Activated B cell treated with CpG ODN at 0.5 μM for 24 hours (primary cell): ENCODE results near the gene STX16. TPM values are rescaled to one million over a fixed set of nuclear protein-coding genes. Genes with fewer than 3 reads are reported as not detected.

ENCODE experiments used
- ATAC-seq: fragments of 200-7000 bp; cut with Tn5 transposase; one replicate; pipeline ENCODE4 v1.10.0; 2021; ENCODE audit warnings: low read depth, mild to moderate bottlenecking, moderate library complexity
- CTCF ChIA-PET: fragments of 350-600 bp; sonication (Branson Sonifier 250); formaldehyde crosslinking; loops from one replicate; lab custom pipeline; 2021; ENCODE audit warnings: antibody characterized with exemption; lab: Charles Lee
- POLR2A ChIA-PET: fragments of 350-600 bp; sonication (Branson Sonifier 250); formaldehyde crosslinking; loops from one replicate; lab custom pipeline; 2021; ENCODE audit warnings: antibody characterized with exemption; lab: Charles Lee
- DNase-seq: peaks from one replicate; pipeline ENCODE4 v3.0.0; 2022
- H3K27ac Mint-ChIP-seq: one replicate; pipeline ENCODE4 v1.8.0; 2020; ENCODE audit warnings: mixed read lengths
- H3K27me3 Mint-ChIP-seq: one replicate; pipeline ENCODE4 v1.8.0; 2021; ENCODE audit warnings: mixed read lengths
- H3K36me3 Mint-ChIP-seq: one replicate; pipeline ENCODE4 v1.8.0; 2021; ENCODE audit warnings: low read depth, mixed read lengths
- H3K4me1 Mint-ChIP-seq: one replicate; pipeline ENCODE4 v1.8.0; 2021; ENCODE audit warnings: mixed read lengths
- H3K4me3 Mint-ChIP-seq: one replicate; pipeline ENCODE4 v1.8.0; 2020; ENCODE audit warnings: mild to moderate bottlenecking, mixed read lengths
- H3K9me3 Mint-ChIP-seq: one replicate; pipeline ENCODE4 v1.8.0; 2020; ENCODE audit warnings: mixed read lengths
- CTCF ChIP-seq: fragments of 200-600 bp; IDR thresholded peaks from one replicate; pipeline ENCODE4 v1.8.0; 2022; ENCODE audit warnings: antibody characterized with exemption, mild to moderate bottlenecking
- intact Hi-C: fragments of 100-400 bp; cut with micrococcal nuclease; formaldehyde crosslinking; loops from one replicate; pipeline ENCODE4 v1.15.1; 2024
- total RNA-seq: library from RNA; stranded (reverse); gene quantifications from 2 replicates; pipeline ENCODE4 v1.2.3, GENCODE V29; 2022

The STX16 gene
- total RNA-seq, 1 donor from 2014 or later, result 77.4 TPM

GRCh38 chr20:58629215-58629580, 21.9 kb upstream of the STX16 start:
- no peak for TF ChIP-seq CTCF
- Mint-ChIP-seq H3K4me1 (peaks cover 5% of the 10 kb centered on the region), H3K36me3 (no peaks in the 10 kb centered on the region), H3K9me3 (no peaks in the 10 kb centered on the region), H3K27me3 (peaks cover 3% of the 10 kb centered on the region), H3K4me3 (no peak overlapping the region), H3K27ac (no peak overlapping the region)
- ATAC-seq (no peak), DNase-seq (no peak)
- intact Hi-C loops, result no loop called here
- POLR2A ChIA-PET, result no interaction called here
- CTCF ChIA-PET, result no interaction called here

GRCh38 chr20:58630063-58630462, 21.0 kb upstream of the STX16 start:
- peaks cover 14% of the 10 kb centered on the region for H3K4me1 Mint-ChIP-seq
- H3K27me3 Mint-ChIP-seq, result peaks cover 3% of the 10 kb centered on the region
- ChIA-PET CTCF (no interaction called here), POLR2A (no interaction called here)
- H3K27ac Mint-ChIP-seq, result no peak overlapping the region
- no peaks in the 10 kb centered on the region for H3K9me3 Mint-ChIP-seq
- TF ChIP-seq CTCF, result no peak
- no peak overlapping the region for H3K4me3 Mint-ChIP-seq
- no peak for DNase-seq
- intact Hi-C loops, result no loop called here
- no peak for ATAC-seq
- H3K36me3 Mint-ChIP-seq, result no peaks in the 10 kb centered on the region

GRCh38 chr20:58633161-58634053, 17.7 kb upstream of the STX16 start:
- intact Hi-C loops, result loop anchor here (1.0 kb wide), 1 partner anchor 17 kb away; no protein-coding TSS in a partner anchor
- no peak overlapping the region for H3K27ac Mint-ChIP-seq
- peaks cover 16% of the 10 kb centered on the region for H3K27me3 Mint-ChIP-seq
- H3K9me3 Mint-ChIP-seq, result no peaks in the 10 kb centered on the region
- H3K4me1 Mint-ChIP-seq, result peaks cover 14% of the 10 kb centered on the region
- H3K36me3 Mint-ChIP-seq, result no peaks in the 10 kb centered on the region
- H3K4me3 Mint-ChIP-seq, result no peak overlapping the region
- POLR2A ChIA-PET, result interaction anchor here (1.7 kb wide), 2 partner anchors 18 to 327 kb away, joined by 10 to 13 read pairs; partner anchors contain the start of gene STX16
- CTCF ChIA-PET, result no interaction called here
- DNase-seq (no peak), ATAC-seq (no peak)
- no peak for TF ChIP-seq CTCF

GRCh38 chr20:58634059-58634458, 17.0 kb upstream of the STX16 start:
- Mint-ChIP-seq H3K36me3 (no peaks in the 10 kb centered on the region), H3K4me1 (peaks cover 14% of the 10 kb centered on the region), H3K27me3 (peaks cover 16% of the 10 kb centered on the region), H3K4me3 (peak overlapping the region; percentile 80), H3K9me3 (no peaks in the 10 kb centered on the region), H3K27ac (peak overlapping the region; percentile 46)
- no peak for DNase-seq
- CTCF ChIA-PET, result no interaction called here
- no peak for ATAC-seq
- intact Hi-C loops, result loop anchor here (1.0 kb wide), 1 partner anchor 16 kb away; no protein-coding TSS in a partner anchor
- POLR2A ChIA-PET, result interaction anchor here (1.7 kb wide), 2 partner anchors 17 to 328 kb away, joined by 10 to 13 read pairs; partner anchors contain the start of gene STX16
- no peak for TF ChIP-seq CTCF

- H3K27ac Mint-ChIP-seq, result peak overlapping the region; percentile 46
- H3K27me3 Mint-ChIP-seq, result peaks cover 22% of the 10 kb centered on the region
- ChIA-PET CTCF (no interaction called here), POLR2A (interaction anchor here (1.7 kb wide), 2 partner anchors 16 to 329 kb away, joined by 10 to 13 read pairs; partner anchors contain the start of gene STX16)
- DNase-seq, result peak; percentile 23
- no peak for TF ChIP-seq CTCF
- peak overlapping the region; percentile 80 for H3K4me3 Mint-ChIP-seq
- ATAC-seq, result peak; percentile 84
- H3K9me3 Mint-ChIP-seq, result no peaks in the 10 kb centered on the region
- intact Hi-C loops, result loop anchor here (1.0 kb wide), 1 partner anchor 16 kb away; no protein-coding TSS in a partner anchor
- no peaks in the 10 kb centered on the region for H3K36me3 Mint-ChIP-seq
- peaks cover 14% of the 10 kb centered on the region for H3K4me1 Mint-ChIP-seq
Observed at GRCh38 chr20:58634521-58635278, 16.4 kb upstream of the STX16 start.
